Testis (tissue), 2 donors: ENCODE data around the gene ANKRD13A.

Source experiments
- POLR2A ChIP-seq: fragments of 450-650 bp; IDR thresholded peaks from one replicate; pipeline ENCODE4 v1.6.1; 2017; ENCODE audit warnings: antibody characterized with exemption, mild to moderate bottlenecking, moderate library complexity
- TF ChIP-seq, protein P1 (sequence below), 3 experiments: fragments of 450-650 bp in 2 of 3; fragments of 200-600 bp in 1 of 3; sonication (generic) in 1 of 3; IDR thresholded peaks; one replicate each; pipeline ENCODE4 v1.5.1; 2016 to 2019; ENCODE audit warnings: antibody characterized with exemption in 3 of 3, mild to moderate bottlenecking in 2 of 3, moderate library complexity in 1 of 3

DNA sequence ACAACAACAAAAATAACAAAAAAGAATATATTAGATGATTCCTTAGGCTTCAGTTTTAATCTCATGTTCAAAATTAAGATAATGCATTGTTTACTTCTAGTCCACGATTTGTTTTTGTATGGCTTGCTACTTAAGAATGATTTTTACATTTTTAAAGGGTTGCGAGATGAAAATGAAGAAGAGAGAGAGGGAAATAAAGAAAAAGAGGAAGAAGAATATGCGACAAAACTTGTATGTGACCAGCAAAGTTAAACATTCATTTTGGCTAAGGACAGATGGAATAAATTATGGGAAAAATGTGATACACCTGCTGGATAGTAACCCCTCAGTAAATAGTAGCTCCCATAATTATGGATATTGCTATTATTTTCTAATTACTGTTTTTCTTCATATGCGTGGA, 1.8 kb upstream of the ANKRD13A start:
- TF ChIP-seq, protein P1, sequence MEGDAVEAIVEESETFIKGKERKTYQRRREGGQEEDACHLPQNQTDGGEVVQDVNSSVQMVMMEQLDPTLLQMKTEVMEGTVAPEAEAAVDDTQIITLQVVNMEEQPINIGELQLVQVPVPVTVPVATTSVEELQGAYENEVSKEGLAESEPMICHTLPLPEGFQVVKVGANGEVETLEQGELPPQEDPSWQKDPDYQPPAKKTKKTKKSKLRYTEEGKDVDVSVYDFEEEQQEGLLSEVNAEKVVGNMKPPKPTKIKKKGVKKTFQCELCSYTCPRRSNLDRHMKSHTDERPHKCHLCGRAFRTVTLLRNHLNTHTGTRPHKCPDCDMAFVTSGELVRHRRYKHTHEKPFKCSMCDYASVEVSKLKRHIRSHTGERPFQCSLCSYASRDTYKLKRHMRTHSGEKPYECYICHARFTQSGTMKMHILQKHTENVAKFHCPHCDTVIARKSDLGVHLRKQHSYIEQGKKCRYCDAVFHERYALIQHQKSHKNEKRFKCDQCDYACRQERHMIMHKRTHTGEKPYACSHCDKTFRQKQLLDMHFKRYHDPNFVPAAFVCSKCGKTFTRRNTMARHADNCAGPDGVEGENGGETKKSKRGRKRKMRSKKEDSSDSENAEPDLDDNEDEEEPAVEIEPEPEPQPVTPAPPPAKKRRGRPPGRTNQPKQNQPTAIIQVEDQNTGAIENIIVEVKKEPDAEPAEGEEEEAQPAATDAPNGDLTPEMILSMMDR (IDR thresholded peaks at IDR 0.05), result no peak
- TF ChIP-seq POLR2A, result no peak
